GM12878 (cell line): ENCODE data around the gene BIK. TPM values are rescaled to one million over a fixed set of nuclear protein-coding genes. Genes with fewer than 3 reads are reported as not detected.

Experiments
- ATAC-seq: fragments of 200-7000 bp; cut with Tn5 transposase; 3 replicates; pipeline ENCODE4 v1.9.1; 2020; ENCODE audit warnings: mild to moderate bottlenecking, moderate library complexity
- BruUV-seq: library from RNA; stranded (reverse); fragments of 400-500 nt; replicated peaks from 2 replicates; lab custom pipeline; 2021; lab: Mats Ljungman, UMichigan
- CTCF ChIA-PET: fragments of 300-600 bp; sonication (Branson Sonifier 250); formaldehyde crosslinking; extraction: SDS; loops from one replicate; lab custom pipeline; 2021; ENCODE audit warnings: inconsistent platforms; lab: Yijun Ruan, JAX
- POLR2A ChIA-PET: fragments of 350-600 bp; formaldehyde crosslinking; extraction: SDS; loops from one replicate; lab custom pipeline; 2021; ENCODE audit warnings: inconsistent platforms; lab: Charles Lee
- RAD21 ChIA-PET: fragments of 300-600 bp; sonication (Branson Sonifier 250); formaldehyde crosslinking; loops from one replicate; lab custom pipeline; 2023; ENCODE audit warnings: antibody characterized with exemption; ENCODE audit not compliant: unreplicated experiment; lab: Charles Lee
- SMC1A ChIA-PET: fragments of 300-600 bp; sonication (Branson Sonifier 250); formaldehyde crosslinking; loops from one replicate; lab custom pipeline; 2023; ENCODE audit not compliant: unreplicated experiment, uncharacterized antibody; lab: Charles Lee
- DNase-seq: peaks from one replicate; pipeline ENCODE4 v3.0.0-alpha.2; 2011; ENCODE audit warnings: low read depth, low spot score
- FAIRE-seq: peaks from 3 replicates; lab custom pipeline; 2011; peaks lifted over from hg19 to GRCh38; lab: Jason Lieb, UNC
- H2AFZ ChIP-seq: 2 replicates; pipeline ENCODE4 v1.6.0; 2011; ENCODE audit warnings: low read depth, low read length, control low read depth; ENCODE audit not compliant: control insufficient read depth
- H3K27ac ChIP-seq: 2 replicates; pipeline ENCODE4 v1.5.1; 2011; ENCODE audit warnings: control low read depth; ENCODE audit not compliant: control insufficient read depth, insufficient read depth
- H3K27me3 ChIP-seq, 2 experiments: replicated peaks in 1 of 2; 2 replicates each; pipeline versions ENCODE4 v1.6.0 to v1.6.1; 2011; ENCODE audit warnings: low read length in 1 of 2; ENCODE audit not compliant: control insufficient read depth in 2 of 2, insufficient read depth in 2 of 2
- H3K36me3 ChIP-seq, 2 experiments: 2 replicates each; pipeline ENCODE4 v1.5.1; 2011; ENCODE audit warnings: low read length in 1 of 2; ENCODE audit not compliant: control insufficient read depth in 2 of 2, insufficient read depth in 2 of 2
- H3K4me1 ChIP-seq: 2 replicates; pipeline ENCODE4 v1.6.1; 2011; ENCODE audit warnings: mild to moderate bottlenecking, low read length, moderate library complexity, mixed read lengths; ENCODE audit not compliant: control insufficient read depth, insufficient read depth
- H3K4me2 ChIP-seq: 2 replicates; pipeline ENCODE4 v1.6.0; 2011; ENCODE audit warnings: control low read depth; ENCODE audit not compliant: control insufficient read depth, insufficient read depth
- H3K4me3 ChIP-seq: fragments of 200-600 bp; sonication (generic); 2 replicates; pipeline ENCODE4 v1.5.1; 2016
- H3K79me2 ChIP-seq: 2 replicates; pipeline ENCODE4 v1.6.0; 2011; ENCODE audit warnings: low read length; ENCODE audit not compliant: control insufficient read depth, insufficient read depth
- H3K9ac ChIP-seq: 2 replicates; pipeline ENCODE4 v1.8.0; 2011; ENCODE audit warnings: low read length, control low read depth, mixed read lengths; ENCODE audit not compliant: control insufficient read depth, insufficient read depth
- H3K9me3 ChIP-seq: replicated peaks from 3 replicates; pipeline ENCODE4 v1.5.1; 2011; ENCODE audit warnings: mild to moderate bottlenecking, low read length; ENCODE audit not compliant: control insufficient read depth, insufficient read depth
- H4K20me1 ChIP-seq: 2 replicates; pipeline ENCODE4 v1.6.0; 2011; ENCODE audit not compliant: control insufficient read depth, insufficient read depth
- CREM ChIP-seq: IDR thresholded peaks from 2 replicates; pipeline ENCODE4 v1.6.1; 2014; ENCODE audit warnings: antibody characterized with exemption, low read depth
- FOXK2 ChIP-seq: fragments of 450-650 bp; IDR thresholded peaks from 2 replicates; pipeline ENCODE4 v1.6.1; 2017; ENCODE audit warnings: mild to moderate bottlenecking, moderate library complexity
- FOXM1 ChIP-seq: IDR thresholded peaks from 2 replicates; pipeline ENCODE4 v1.6.1; 2012; ENCODE audit warnings: low read depth, mild to moderate bottlenecking, inconsistent platforms, low read length, moderate library complexity
- TAF1 ChIP-seq: IDR thresholded peaks from 2 replicates; pipeline ENCODE4 v1.6.1; 2011; ENCODE audit warnings: mild to moderate bottlenecking, low read depth, low read length, borderline replicate concordance
- ZNF207 ChIP-seq: fragments of 450-650 bp; IDR thresholded peaks from 2 replicates; pipeline ENCODE4 v1.6.1; 2014; ENCODE audit warnings: antibody characterized with exemption, mild to moderate bottlenecking, borderline replicate concordance
- WGBS: methylation state at CpG from one replicate; pipeline ENCODE4 v1.1.6; 2016; ENCODE audit warnings: low lambda C conversion rate; ENCODE audit not compliant: insufficient replicate concordance, insufficient coverage; ENCODE audit errors: missing lambda C conversion rate; 5-methylcytosine and 5-hydroxymethylcytosine counted together
- in situ Hi-C: fragments of 300-500 bp; cut with MboI; formaldehyde crosslinking; loops from 9 replicates; pipeline ENCODE4 v1.14.3; 2018; ENCODE audit warnings: mixed read lengths
- intact Hi-C: fragments of 100-400 bp; cut with micrococcal nuclease; formaldehyde crosslinking; loops from one replicate; pipeline ENCODE4 v1.14.2; 2022; ENCODE audit not compliant: unreplicated experiment
- polyA plus RNA-seq, 11 experiments: library from polyadenylated mRNA; depleted of rRNA in 4 of 11; unstranded in 6 of 11; stranded (reverse) in 5 of 11; fragments of >200 nt; fragmentation: Nextera tagmentation in 4 of 11; fragmentation: Illumina TruSeq in 1 of 11; extraction: Ambion mirVana in 4 of 11; extraction: Trizol in 1 of 11; gene quantifications; 1 replicate in 1 of 11; 2 replicates in 10 of 11; pipeline versions ENCODE4 v1.2.1 to v1.2.3, GENCODE V29; 2011 to 2016; ENCODE audit warnings: inconsistent platforms in 2 of 11, missing spikeins in 2 of 11, low read depth in 1 of 11
- total RNA-seq, 4 experiments: library from RNA; depleted of rRNA in 3 of 4; stranded (reverse); fragments of >200 nt in 3 of 4; fragmentation: Illumina TruSeq in 1 of 4; extraction: Trizol in 1 of 4; gene quantifications; 2 replicates each; pipeline versions ENCODE4 v1.2.1 to v1.2.3, GENCODE V29; 2013 to 2021
- TF ChIP-seq, protein P1 (sequence below): fragments of 450-650 bp; formaldehyde crosslinking; IDR thresholded peaks from 2 replicates; pipeline ENCODE4 v1.4.0; 2022; ENCODE audit warnings: mild to moderate bottlenecking, moderate library complexity
- TF ChIP-seq, protein P2 (sequence below): IDR thresholded peaks from 2 replicates; pipeline ENCODE4 v1.6.1; 2011; ENCODE audit warnings: low read depth, mild to moderate bottlenecking, low read length, moderate library complexity, borderline replicate concordance; ENCODE audit errors: extremely low read depth

BIK gene
- total and polyA plus RNA-seq, 10 of the 15 experiments (the other 5 are each of a cell fraction or from before 2014, with no cell fraction given), result 0.33 to 9.8 (median 3.9) TPM

DNA sequence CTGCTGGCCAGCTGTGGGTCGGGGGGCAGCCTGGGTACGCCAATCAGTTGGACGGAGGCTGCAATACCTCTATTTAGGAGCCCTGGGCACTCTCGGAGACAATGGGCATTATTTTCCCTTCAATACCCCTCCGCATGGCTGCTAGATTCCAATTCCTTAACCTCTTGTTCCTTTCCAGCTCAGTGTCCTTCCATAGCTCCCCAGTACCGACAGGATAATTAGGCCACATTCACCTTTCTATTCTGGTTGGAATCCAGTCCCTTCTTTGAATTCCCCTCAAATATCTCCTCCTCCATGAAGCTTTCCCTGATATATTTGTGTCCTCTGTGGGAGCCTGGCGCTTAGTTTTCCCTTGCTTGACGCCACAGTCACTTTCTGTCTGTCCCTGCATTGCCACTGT is 4.2 kb upstream of the BIK start:
- Histone ChIP-seq H3K9ac (no peak overlapping the region), H3K4me2 (no peak overlapping the region), H3K9me3 (no peaks in the 10 kb centered on the region), H4K20me1 (no peaks in the 10 kb centered on the region), H3K4me3 (no peak overlapping the region), H2AFZ (no peak overlapping the region), H3K79me2 (no peaks in the 10 kb centered on the region), H3K4me1 (peaks cover 5% of the 10 kb centered on the region), H3K27ac (no peak overlapping the region), H3K27me3 (peaks cover 0 to 2% of the 10 kb centered on the region in 2 experiments; a peak in 3 of 4 replicates), H3K36me3 (no peaks in the 10 kb centered on the region)
- no TSS peak for BruUV-seq
- ChIA-PET RAD21 (no interaction called here), CTCF (no interaction called here), SMC1A (no interaction called here), POLR2A (no interaction called here)
- ATAC-seq (no peak), DNase-seq (no peak), FAIRE-seq (no peak)
- intact Hi-C loops (no loop called here), in situ Hi-C loops (no loop called here)
- 62% methylated on average over 8 of the region's 8 CpGs for WGBS
- TF ChIP-seq TAF1, result no peak
- TF ChIP-seq, protein P1, sequence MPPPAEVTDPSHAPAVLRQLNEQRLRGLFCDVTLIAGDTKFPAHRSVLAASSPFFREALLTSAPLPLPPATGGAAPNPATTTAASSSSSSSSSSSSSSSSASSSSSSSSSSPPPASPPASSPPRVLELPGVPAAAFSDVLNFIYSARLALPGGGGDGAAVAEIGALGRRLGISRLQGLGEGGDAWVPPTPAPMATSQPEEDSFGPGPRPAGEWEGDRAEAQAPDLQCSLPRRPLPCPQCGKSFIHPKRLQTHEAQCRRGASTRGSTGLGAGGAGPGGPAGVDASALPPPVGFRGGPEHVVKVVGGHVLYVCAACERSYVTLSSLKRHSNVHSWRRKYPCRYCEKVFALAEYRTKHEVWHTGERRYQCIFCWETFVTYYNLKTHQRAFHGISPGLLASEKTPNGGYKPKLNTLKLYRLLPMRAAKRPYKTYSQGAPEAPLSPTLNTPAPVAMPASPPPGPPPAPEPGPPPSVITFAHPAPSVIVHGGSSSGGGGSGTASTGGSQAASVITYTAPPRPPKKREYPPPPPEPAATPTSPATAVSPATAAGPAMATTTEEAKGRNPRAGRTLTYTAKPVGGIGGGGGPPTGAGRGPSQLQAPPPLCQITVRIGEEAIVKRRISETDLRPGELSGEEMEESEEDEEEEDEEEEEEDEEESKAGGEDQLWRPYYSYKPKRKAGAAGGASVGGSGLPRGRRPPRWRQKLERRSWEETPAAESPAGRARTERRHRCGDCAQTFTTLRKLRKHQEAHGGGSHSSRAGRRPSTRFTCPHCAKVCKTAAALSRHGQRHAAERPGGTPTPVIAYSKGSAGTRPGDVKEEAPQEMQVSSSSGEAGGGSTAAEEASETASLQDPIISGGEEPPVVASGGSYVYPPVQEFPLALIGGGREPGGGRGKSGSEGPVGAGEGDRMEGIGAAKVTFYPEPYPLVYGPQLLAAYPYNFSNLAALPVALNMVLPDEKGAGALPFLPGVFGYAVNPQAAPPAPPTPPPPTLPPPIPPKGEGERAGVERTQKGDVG, result no peak
- TF ChIP-seq ZNF207, result no peak
- no peak for TF ChIP-seq CREM
- TF ChIP-seq, protein P2, sequence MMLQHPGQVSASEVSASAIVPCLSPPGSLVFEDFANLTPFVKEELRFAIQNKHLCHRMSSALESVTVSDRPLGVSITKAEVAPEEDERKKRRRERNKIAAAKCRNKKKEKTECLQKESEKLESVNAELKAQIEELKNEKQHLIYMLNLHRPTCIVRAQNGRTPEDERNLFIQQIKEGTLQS, result no peak
- no peak for TF ChIP-seq FOXK2
- no peak for TF ChIP-seq FOXM1
